Measurements from ENCODE around the gene NDUFS6.

NDUFS6 gene

GRCh38 chr5:1824109-1824821 is 23.1 kb downstream of the NDUFS6 start:
- Histone ChIP-seq H3K79me2 (ENCODE audit: control insufficient read depth, insufficient read depth, low read length) (no peaks in the 10 kb centered on the region), H3K36me3 (ENCODE audit: control insufficient read depth, insufficient read depth, low read length) (peaks cover 6% of the 10 kb centered on the region), H3K27me3 (ENCODE audit: insufficient read depth, low read length, poor library complexity) (no peaks in the 10 kb centered on the region), H3K18ac (ENCODE audit: low read length) (no peak overlapping the region), H3K27ac (ENCODE audit: low read depth, low read length) (no peak overlapping the region), H3K4me1 (ENCODE audit: control insufficient read depth, low read depth, low read length) (no peaks in the 10 kb centered on the region), H3K79me1 (ENCODE audit: low read length) (peaks cover 3% of the 10 kb centered on the region), H2BK5ac (ENCODE audit: low read length) (no peak overlapping the region), H3K4me3 (ENCODE audit: low read length) (no peak overlapping the region), H3K4me2 (ENCODE audit: low read length) (no peak overlapping the region), H2AK5ac (ENCODE audit: low read length) (no peak overlapping the region), H3K9ac (ENCODE audit: low read length) (no peak overlapping the region), H4K8ac (ENCODE audit: low read depth, low read length) (no peak overlapping the region), H2BK120ac (ENCODE audit: low read depth, low read length) (no peak overlapping the region), H4K5ac (ENCODE audit: low read length) (no peak overlapping the region), H3K23ac (ENCODE audit: low read length) (no peak overlapping the region), H2BK15ac (replicated peaks; ENCODE audit: low read depth) (no peak overlapping the region), H3K56ac (ENCODE audit: low read length) (no peak overlapping the region), H3K4ac (ENCODE audit: low read depth, low read length) (no peak overlapping the region)
- WGBS (ENCODE audit: extremely low coverage, insufficient coverage, low lambda C conversion rate) = no CpG with 5 or more reads among the region's 25 CpGs
- DNase-seq = no peak

GRCh38 chr5:1824903-1825841 is 24.0 kb downstream of the NDUFS6 start:
- Histone ChIP-seq H3K9ac (ENCODE audit: low read length) (no peak overlapping the region), H3K23ac (ENCODE audit: low read length) (no peak overlapping the region), H2BK5ac (ENCODE audit: low read length) (no peak overlapping the region), H4K8ac (ENCODE audit: low read depth, low read length) (no peak overlapping the region), H3K79me2 (ENCODE audit: control insufficient read depth, insufficient read depth, low read length) (no peaks in the 10 kb centered on the region), H2AK5ac (ENCODE audit: low read length) (no peak overlapping the region), H3K4ac (ENCODE audit: low read depth, low read length) (no peak overlapping the region), H3K56ac (ENCODE audit: low read length) (no peak overlapping the region), H2BK15ac (replicated peaks; ENCODE audit: low read depth) (no peak overlapping the region), H3K4me1 (ENCODE audit: control insufficient read depth, low read depth, low read length) (no peaks in the 10 kb centered on the region), H3K18ac (ENCODE audit: low read length) (no peak overlapping the region), H3K79me1 (ENCODE audit: low read length) (peaks cover 3% of the 10 kb centered on the region), H3K27ac (ENCODE audit: low read depth, low read length) (no peak overlapping the region), H3K36me3 (ENCODE audit: control insufficient read depth, insufficient read depth, low read length) (peaks cover 6% of the 10 kb centered on the region), H2BK120ac (ENCODE audit: low read depth, low read length) (no peak overlapping the region), H3K4me2 (ENCODE audit: low read length) (no peak overlapping the region), H3K27me3 (ENCODE audit: insufficient read depth, low read length, poor library complexity) (no peaks in the 10 kb centered on the region), H3K4me3 (ENCODE audit: low read length) (no peak overlapping the region), H4K5ac (ENCODE audit: low read length) (no peak overlapping the region)
- DNase-seq = no peak
- no CpG with 5 or more reads among the region's 27 CpGs for WGBS (ENCODE audit: extremely low coverage, insufficient coverage, low lambda C conversion rate)

DNA sequence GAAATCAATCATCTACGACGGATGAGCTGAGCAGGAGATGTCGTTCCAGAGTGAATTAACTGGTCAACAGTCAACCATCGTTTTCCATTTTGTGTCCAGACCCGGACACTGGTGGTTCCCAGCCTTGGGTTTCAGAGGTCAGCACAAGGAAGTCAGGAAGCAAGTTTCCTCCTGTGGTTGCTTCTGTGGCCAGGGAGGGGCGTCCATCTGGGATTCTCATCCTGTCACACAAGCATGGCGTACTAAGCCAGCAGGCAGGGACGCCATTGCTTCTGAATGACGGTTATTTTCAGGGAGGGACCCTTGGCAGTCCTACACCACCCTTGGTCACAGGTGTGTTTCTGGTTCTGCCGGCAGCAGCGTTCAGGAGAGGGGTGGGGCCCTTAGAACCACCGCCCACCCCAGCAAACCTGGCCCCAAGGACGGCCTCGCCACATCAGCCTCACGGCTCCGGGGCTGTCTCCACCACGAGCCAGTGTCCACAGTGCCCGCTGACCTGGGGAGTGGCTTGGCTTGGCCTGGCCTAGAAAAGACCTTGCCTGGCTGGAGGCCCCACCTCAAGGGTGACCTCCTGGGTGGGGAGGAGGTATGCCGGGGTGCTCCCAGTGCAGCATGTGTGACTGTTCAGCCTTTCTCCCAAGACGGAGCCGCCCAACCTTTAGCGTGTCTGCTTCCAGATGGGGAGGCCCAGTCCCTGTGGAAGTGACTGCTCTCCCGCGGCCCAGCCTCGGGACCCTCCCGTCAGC is 25.2 kb downstream of the NDUFS6 start:
- no peak overlapping the region for H3K9ac ChIP-seq (ENCODE audit: low read length)
- H3K18ac ChIP-seq (ENCODE audit: low read length) = no peak overlapping the region
- H3K56ac ChIP-seq (ENCODE audit: low read length) = no peak overlapping the region
- H4K8ac ChIP-seq (ENCODE audit: low read depth, low read length) = no peak overlapping the region
- no peak for DNase-seq
- H3K79me1 ChIP-seq (ENCODE audit: low read length) = peaks cover 2% of the 10 kb centered on the region
- no peak overlapping the region for H3K4ac ChIP-seq (ENCODE audit: low read depth, low read length)
- H3K27ac ChIP-seq (ENCODE audit: low read depth, low read length) = no peak overlapping the region
- no peaks in the 10 kb centered on the region for H3K27me3 ChIP-seq (ENCODE audit: insufficient read depth, low read length, poor library complexity)
- H3K4me1 ChIP-seq (ENCODE audit: control insufficient read depth, low read depth, low read length) = no peaks in the 10 kb centered on the region
- H3K79me2 ChIP-seq (ENCODE audit: control insufficient read depth, insufficient read depth, low read length) = no peaks in the 10 kb centered on the region
- peaks cover 4% of the 10 kb centered on the region for H3K36me3 ChIP-seq (ENCODE audit: control insufficient read depth, insufficient read depth, low read length)
- no peak overlapping the region for H3K4me2 ChIP-seq (ENCODE audit: low read length)
- H3K23ac ChIP-seq (ENCODE audit: low read length) = no peak overlapping the region
- H2BK120ac ChIP-seq (ENCODE audit: low read depth, low read length) = no peak overlapping the region
- no CpG with 5 or more reads among the region's 26 CpGs for WGBS (ENCODE audit: extremely low coverage, insufficient coverage, low lambda C conversion rate)
- H2AK5ac ChIP-seq (ENCODE audit: low read length) = no peak overlapping the region
- no peak overlapping the region for H2BK5ac ChIP-seq (ENCODE audit: low read length)
- H3K4me3 ChIP-seq (ENCODE audit: low read length) = no peak overlapping the region
- H4K5ac ChIP-seq (ENCODE audit: low read length) = no peak overlapping the region
- H2BK15ac ChIP-seq (replicated peaks; ENCODE audit: low read depth) = no peak overlapping the region

DNA sequence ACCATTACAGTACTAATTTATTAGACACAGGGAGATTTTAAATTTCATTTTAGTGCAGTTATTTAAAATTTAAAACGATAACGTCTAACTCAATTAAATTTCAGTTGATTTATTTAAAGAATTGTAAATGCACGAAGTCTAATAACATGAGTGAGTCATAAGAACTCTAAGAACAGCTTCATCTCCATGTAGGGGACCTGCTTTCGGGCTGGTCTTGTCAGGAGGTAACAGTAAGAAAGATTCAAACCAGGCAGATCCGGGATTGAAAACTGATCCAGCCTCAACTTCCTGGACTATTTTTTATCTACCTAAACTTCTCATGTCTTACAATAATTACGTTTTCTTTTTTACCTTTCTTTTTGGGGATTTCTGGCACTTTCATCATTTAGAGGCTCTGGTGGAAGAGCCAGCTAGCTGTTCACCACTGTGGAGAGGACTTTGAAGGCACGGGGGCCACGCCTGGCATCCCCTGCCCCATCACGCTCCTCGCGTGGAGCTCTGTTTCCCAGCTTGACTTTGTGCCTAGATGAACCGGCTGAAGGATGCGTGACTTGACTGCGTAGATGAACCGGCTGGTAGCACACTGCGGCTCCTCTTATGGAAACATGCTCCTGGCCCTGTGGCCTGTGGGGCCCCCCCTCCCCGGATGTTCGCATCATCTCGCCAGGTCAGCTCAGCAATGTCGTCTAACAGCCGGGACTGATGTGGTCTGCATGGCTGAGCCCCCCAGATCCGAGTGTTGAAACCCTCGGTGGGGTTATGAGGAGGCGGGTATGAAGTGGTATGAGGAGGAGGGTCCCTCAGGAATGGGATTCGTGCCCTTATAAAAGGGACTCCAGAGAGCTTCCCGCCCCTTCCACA is 26.0 kb downstream of the NDUFS6 start:
- H3K4ac ChIP-seq (ENCODE audit: low read depth, low read length) = no peak overlapping the region
- WGBS (ENCODE audit: extremely low coverage, insufficient coverage, low lambda C conversion rate) = 100% methylated on average over 2 of the region's 26 CpGs
- H3K4me3 ChIP-seq (ENCODE audit: low read length) = no peak overlapping the region

DNA sequence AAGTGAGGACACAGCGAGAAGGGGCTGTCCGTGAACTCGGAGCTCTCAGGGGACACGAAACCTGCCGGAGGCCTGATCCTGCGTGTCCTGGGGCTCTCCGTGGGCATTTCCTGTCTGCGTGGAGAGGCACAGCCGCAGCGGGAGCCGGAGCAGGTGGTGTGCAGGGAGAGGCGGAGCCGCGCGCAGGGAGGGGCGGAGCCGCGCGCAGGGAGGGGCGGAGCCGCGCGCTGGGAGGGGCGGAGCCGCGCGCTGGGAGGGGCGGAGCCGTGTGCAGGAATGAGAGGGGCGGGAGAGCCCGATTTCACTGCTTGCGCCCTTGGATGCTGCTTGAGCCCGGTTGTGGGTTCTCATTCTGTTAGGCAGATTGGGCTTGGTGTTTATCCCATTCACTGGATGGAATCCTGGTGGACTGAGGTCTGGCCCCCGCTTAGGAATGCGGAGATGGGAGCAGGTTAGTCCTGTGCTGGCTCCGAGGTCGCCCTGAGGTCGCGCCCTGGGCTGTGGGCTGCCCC is 26.7 kb downstream of the NDUFS6 start:
- no peak overlapping the region for H2BK5ac ChIP-seq (ENCODE audit: low read length)
- H4K5ac ChIP-seq (ENCODE audit: low read length) = no peak overlapping the region
- no peak overlapping the region for H3K4me3 ChIP-seq (ENCODE audit: low read length)
- no peak overlapping the region for H3K18ac ChIP-seq (ENCODE audit: low read length)
- no peak overlapping the region for H3K23ac ChIP-seq (ENCODE audit: low read length)
- no peak overlapping the region for H3K27ac ChIP-seq (ENCODE audit: low read depth, low read length)
- no peak overlapping the region for H2BK15ac ChIP-seq (replicated peaks; ENCODE audit: low read depth)
- peak overlapping the region; percentile 64 for H3K56ac ChIP-seq (ENCODE audit: low read length)
- no peak overlapping the region for H3K4ac ChIP-seq (ENCODE audit: low read depth, low read length)
- H3K27me3 ChIP-seq (ENCODE audit: insufficient read depth, low read length, poor library complexity) = no peaks in the 10 kb centered on the region
- H2BK120ac ChIP-seq (ENCODE audit: low read depth, low read length) = no peak overlapping the region
- H3K79me1 ChIP-seq (ENCODE audit: low read length) = no peaks in the 10 kb centered on the region
- H3K36me3 ChIP-seq (ENCODE audit: control insufficient read depth, insufficient read depth, low read length) = no peaks in the 10 kb centered on the region
- H4K8ac ChIP-seq (ENCODE audit: low read depth, low read length) = no peak overlapping the region
- no peaks in the 10 kb centered on the region for H3K79me2 ChIP-seq (ENCODE audit: control insufficient read depth, insufficient read depth, low read length)
- WGBS (ENCODE audit: extremely low coverage, insufficient coverage, low lambda C conversion rate) = no CpG with 5 or more reads among the region's 39 CpGs
- peak overlapping the region; percentile 42 for H3K9ac ChIP-seq (ENCODE audit: low read length)
- H2AK5ac ChIP-seq (ENCODE audit: low read length) = no peak overlapping the region
- no peaks in the 10 kb centered on the region for H3K4me1 ChIP-seq (ENCODE audit: control insufficient read depth, low read depth, low read length)
- DNase-seq = peak; percentile 46
- H3K4me2 ChIP-seq (ENCODE audit: low read length) = no peak overlapping the region

More for the DNA sequence above, 26.0 kb downstream of the NDUFS6 start:
- Histone ChIP-seq H4K5ac (ENCODE audit: low read length) (no peak overlapping the region), H2BK15ac (replicated peaks; ENCODE audit: low read depth) (no peak overlapping the region), H3K56ac (ENCODE audit: low read length) (no peak overlapping the region), H3K4me1 (ENCODE audit: control insufficient read depth, low read depth, low read length) (no peaks in the 10 kb centered on the region), H3K4me2 (ENCODE audit: low read length) (no peak overlapping the region), H3K79me1 (ENCODE audit: low read length) (no peaks in the 10 kb centered on the region), H3K9ac (ENCODE audit: low read length) (no peak overlapping the region), H2BK5ac (ENCODE audit: low read length) (no peak overlapping the region), H4K8ac (ENCODE audit: low read depth, low read length) (no peak overlapping the region), H3K23ac (ENCODE audit: low read length) (no peak overlapping the region), H2BK120ac (ENCODE audit: low read depth, low read length) (no peak overlapping the region), H2AK5ac (ENCODE audit: low read length) (no peak overlapping the region), H3K27me3 (ENCODE audit: insufficient read depth, low read length, poor library complexity) (no peaks in the 10 kb centered on the region), H3K79me2 (ENCODE audit: control insufficient read depth, insufficient read depth, low read length) (no peaks in the 10 kb centered on the region), H3K27ac (ENCODE audit: low read depth, low read length) (no peak overlapping the region), H3K18ac (ENCODE audit: low read length) (no peak overlapping the region), H3K36me3 (ENCODE audit: control insufficient read depth, insufficient read depth, low read length) (no peaks in the 10 kb centered on the region)
- DNase-seq = no peak

Data from mesendoderm (in vitro differentiated cells).